ENCODE data around the gene SETD2. TPM values are rescaled to one million over a fixed set of nuclear protein-coding genes. Genes with fewer than 3 reads are reported as not detected.

The SETD2 gene
- total and polyA plus RNA-seq, 9 of the 15 experiments (the other 6 are each of a cell fraction or from before 2014, with no cell fraction given), result 8.2 to 44.0 (median 33.6) TPM

GRCh38 chr3:47016934-47017435 is 146.9 kb downstream of the SETD2 start (continued):
- TF ChIP-seq, protein P1, sequence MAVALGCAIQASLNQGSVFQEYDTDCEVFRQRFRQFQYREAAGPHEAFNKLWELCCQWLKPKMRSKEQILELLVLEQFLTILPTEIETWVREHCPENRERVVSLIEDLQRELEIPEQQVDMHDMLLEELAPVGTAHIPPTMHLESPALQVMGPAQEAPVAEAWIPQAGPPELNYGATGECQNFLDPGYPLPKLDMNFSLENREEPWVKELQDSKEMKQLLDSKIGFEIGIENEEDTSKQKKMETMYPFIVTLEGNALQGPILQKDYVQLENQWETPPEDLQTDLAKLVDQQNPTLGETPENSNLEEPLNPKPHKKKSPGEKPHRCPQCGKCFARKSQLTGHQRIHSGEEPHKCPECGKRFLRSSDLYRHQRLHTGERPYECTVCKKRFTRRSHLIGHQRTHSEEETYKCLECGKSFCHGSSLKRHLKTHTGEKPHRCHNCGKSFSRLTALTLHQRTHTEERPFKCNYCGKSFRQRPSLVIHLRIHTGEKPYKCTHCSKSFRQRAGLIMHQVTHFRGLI (CRISPR knock-in tag; IDR thresholded peaks at IDR 0.05), result no peak
- TF ChIP-seq ZNF384 (IDR thresholded peaks at IDR 0.05; ENCODE audit: low read depth, low read length), result 0 out of 2 replicates have a peak, but pooled peaks have one; percentile 8
- TF ChIP-seq MGA (IDR thresholded peaks at IDR 0.05), result no peak
- TF ChIP-seq NFE2 (IDR thresholded peaks at IDR 0.05; ENCODE audit: low read depth), result peak; percentile 94
- TF ChIP-seq RUNX1 (IDR thresholded peaks at IDR 0.05; ENCODE audit: low read depth), result no peak
- TF ChIP-seq GTF2A2 (tag; IDR thresholded peaks at IDR 0.05), result no peak
- no peak for TF ChIP-seq E4F1 (CRISPR knock-in tag; IDR thresholded peaks at IDR 0.05; ENCODE audit: borderline replicate concordance)
- no peak for TF ChIP-seq ZKSCAN3 (CRISPR knock-in tag; IDR thresholded peaks at IDR 0.05)
- no peak for TF ChIP-seq BRCA1 (IDR thresholded peaks at IDR 0.05)
- TF ChIP-seq BRCA1 (CRISPR knock-in tag; IDR thresholded peaks at IDR 0.05), result no peak
- TF ChIP-seq POLR3A (IDR thresholded peaks at IDR 0.05; ENCODE audit: borderline replicate concordance, extremely low read depth, insufficient read depth, insufficient read length), result no peak
- TF ChIP-seq, protein P2, sequence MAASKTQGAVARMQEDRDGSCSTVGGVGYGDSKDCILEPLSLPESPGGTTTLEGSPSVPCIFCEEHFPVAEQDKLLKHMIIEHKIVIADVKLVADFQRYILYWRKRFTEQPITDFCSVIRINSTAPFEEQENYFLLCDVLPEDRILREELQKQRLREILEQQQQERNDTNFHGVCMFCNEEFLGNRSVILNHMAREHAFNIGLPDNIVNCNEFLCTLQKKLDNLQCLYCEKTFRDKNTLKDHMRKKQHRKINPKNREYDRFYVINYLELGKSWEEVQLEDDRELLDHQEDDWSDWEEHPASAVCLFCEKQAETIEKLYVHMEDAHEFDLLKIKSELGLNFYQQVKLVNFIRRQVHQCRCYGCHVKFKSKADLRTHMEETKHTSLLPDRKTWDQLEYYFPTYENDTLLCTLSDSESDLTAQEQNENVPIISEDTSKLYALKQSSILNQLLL (CRISPR knock-in tag; IDR thresholded peaks at IDR 0.05; ENCODE audit: borderline replicate concordance), result no peak
